Measurements from ENCODE around the gene GPX6.
"Not testable (repeated sequence)": the region's sequence is repeated elsewhere in the genome, so short reads cannot be mapped to it uniquely, and the experiment has no call there.

The GPX6 gene

GRCh38 chr6:28480253-28480932, 35.2 kb downstream of the GPX6 start:
- no peak for DNase-seq (ENCODE audit: low read depth)

GRCh38 chr6:28478518-28478917, 37.1 kb downstream of the GPX6 start:
- TF ChIP-seq, protein P1, sequence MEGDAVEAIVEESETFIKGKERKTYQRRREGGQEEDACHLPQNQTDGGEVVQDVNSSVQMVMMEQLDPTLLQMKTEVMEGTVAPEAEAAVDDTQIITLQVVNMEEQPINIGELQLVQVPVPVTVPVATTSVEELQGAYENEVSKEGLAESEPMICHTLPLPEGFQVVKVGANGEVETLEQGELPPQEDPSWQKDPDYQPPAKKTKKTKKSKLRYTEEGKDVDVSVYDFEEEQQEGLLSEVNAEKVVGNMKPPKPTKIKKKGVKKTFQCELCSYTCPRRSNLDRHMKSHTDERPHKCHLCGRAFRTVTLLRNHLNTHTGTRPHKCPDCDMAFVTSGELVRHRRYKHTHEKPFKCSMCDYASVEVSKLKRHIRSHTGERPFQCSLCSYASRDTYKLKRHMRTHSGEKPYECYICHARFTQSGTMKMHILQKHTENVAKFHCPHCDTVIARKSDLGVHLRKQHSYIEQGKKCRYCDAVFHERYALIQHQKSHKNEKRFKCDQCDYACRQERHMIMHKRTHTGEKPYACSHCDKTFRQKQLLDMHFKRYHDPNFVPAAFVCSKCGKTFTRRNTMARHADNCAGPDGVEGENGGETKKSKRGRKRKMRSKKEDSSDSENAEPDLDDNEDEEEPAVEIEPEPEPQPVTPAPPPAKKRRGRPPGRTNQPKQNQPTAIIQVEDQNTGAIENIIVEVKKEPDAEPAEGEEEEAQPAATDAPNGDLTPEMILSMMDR (IDR thresholded peaks at IDR 0.05; ENCODE audit: control insufficient read depth, extremely low read depth, insufficient read depth), result no peak
- no peak overlapping the region for H3K4me3 ChIP-seq (ENCODE audit: low read depth, low read length)
- DNase-seq (ENCODE audit: low read depth), result no peak

More at GRCh38 chr6:28480253-28480932, 35.2 kb downstream of the GPX6 start:
- H3K4me3 ChIP-seq (ENCODE audit: low read depth, low read length), result no peak overlapping the region
- TF ChIP-seq, protein P1 (IDR thresholded peaks at IDR 0.05; ENCODE audit: control insufficient read depth, extremely low read depth, insufficient read depth), result no peak

- H3K4me3 ChIP-seq (ENCODE audit: low read depth, low read length), result peak overlapping the region; percentile 55
- DNase-seq (ENCODE audit: low read depth), result peak; percentile 86
- TF ChIP-seq, protein P1 (IDR thresholded peaks at IDR 0.05; ENCODE audit: control insufficient read depth, extremely low read depth, insufficient read depth), result no peak
Measured at GRCh38 chr6:28474441-28475219, 41.0 kb downstream of the GPX6 start.

DNA sequence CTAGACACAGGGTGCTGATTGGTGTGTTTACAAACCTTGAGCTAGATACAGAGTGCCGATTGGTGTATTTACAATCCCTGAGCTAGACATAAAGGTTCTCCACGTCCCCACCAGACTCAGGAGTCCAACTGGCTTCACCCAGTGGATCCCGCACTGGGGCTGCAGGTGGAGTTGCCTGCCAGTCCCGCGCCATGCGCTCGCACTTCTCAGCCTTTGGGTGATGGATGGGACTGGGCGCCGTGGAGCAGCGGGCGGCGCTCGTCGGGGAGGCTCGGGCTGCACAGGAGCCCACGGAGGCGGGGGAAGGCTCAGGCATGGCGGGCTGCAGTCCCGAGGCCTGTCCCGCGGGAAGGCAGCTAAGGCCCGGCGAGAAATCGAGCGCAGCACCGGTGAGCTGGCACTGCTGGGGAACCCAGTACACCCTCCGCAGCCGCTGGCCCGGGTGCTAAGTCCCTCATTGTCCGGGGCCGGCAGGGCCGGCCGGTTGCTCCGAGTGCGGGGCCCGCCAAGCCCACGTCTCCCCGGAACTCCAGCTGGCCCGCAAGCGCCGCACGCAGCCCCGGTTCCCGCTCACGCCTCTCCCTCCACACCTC, 46.3 kb downstream of the GPX6 start:
- not testable (repeated sequence) for H3K4me3 ChIP-seq (ENCODE audit: low read depth, low read length); DNase-seq (ENCODE audit: low read depth)

- no peak for DNase-seq (ENCODE audit: low read depth)
- TF ChIP-seq, protein P1 (IDR thresholded peaks at IDR 0.05; ENCODE audit: control insufficient read depth, extremely low read depth, insufficient read depth), result no peak
- no peak overlapping the region for H3K4me3 ChIP-seq (ENCODE audit: low read depth, low read length)
Measured at GRCh38 chr6:28468056-28468455, 47.5 kb downstream of the GPX6 start.

GRCh38 chr6:28462401-28462800, 53.2 kb downstream of the GPX6 start:
- no peak overlapping the region for H3K4me3 ChIP-seq (ENCODE audit: low read depth, low read length)
- TF ChIP-seq, protein P1 (IDR thresholded peaks at IDR 0.05; ENCODE audit: control insufficient read depth, extremely low read depth, insufficient read depth), result no peak
- DNase-seq (ENCODE audit: low read depth), result no peak

- DNase-seq (ENCODE audit: low read depth), result peak; percentile 95
- no peak overlapping the region for H3K4me3 ChIP-seq (ENCODE audit: low read depth, low read length)
- TF ChIP-seq, protein P1 (IDR thresholded peaks at IDR 0.05; ENCODE audit: control insufficient read depth, extremely low read depth, insufficient read depth), result no peak
Measured at GRCh38 chr6:28458568-28458967, 57.0 kb downstream of the GPX6 start.
